Right kidney (tissue), 1 donor: ENCODE data around the gene DUSP2.

Experiments used
- DNase-seq: peaks from one replicate; pipeline ENCODE4 v3.0.0-alpha.2; 2016

The DUSP2 gene

GRCh38 chr2:96131813-96132745 lies 13.2 kb downstream of the DUSP2 start:
- no peak for DNase-seq

GRCh38 chr2:96131152-96131812 lies 14.0 kb downstream of the DUSP2 start:
- no peak for DNase-seq

GRCh38 chr2:96130483-96130882 lies 14.8 kb downstream of the DUSP2 start:
- DNase-seq, result no peak

- no peak for DNase-seq
Observed at GRCh38 chr2:96129528-96130120, 15.6 kb downstream of the DUSP2 start.

- no peak for DNase-seq
Observed at GRCh38 chr2:96128456-96128855, 16.8 kb downstream of the DUSP2 start.

- no peak for DNase-seq
Observed at GRCh38 chr2:96124406-96125265, 20.6 kb downstream of the DUSP2 start.

GRCh38 chr2:96123936-96124335 lies 21.3 kb downstream of the DUSP2 start:
- DNase-seq, result no peak

GRCh38 chr2:96123290-96123689 lies 21.9 kb downstream of the DUSP2 start:
- no peak for DNase-seq

- DNase-seq, result no peak
Observed at GRCh38 chr2:96122391-96122790, 22.8 kb downstream of the DUSP2 start.

GRCh38 chr2:96121414-96121813 lies 23.8 kb downstream of the DUSP2 start:
- no peak for DNase-seq

- DNase-seq, result no peak
Observed at GRCh38 chr2:96120991-96121390, 24.2 kb downstream of the DUSP2 start.

GRCh38 chr2:96120091-96120720 lies 25.0 kb downstream of the DUSP2 start:
- no peak for DNase-seq

GRCh38 chr2:96119389-96119751 lies 25.9 kb downstream of the DUSP2 start:
- DNase-seq, result no peak

GRCh38 chr2:96118698-96119388 lies 26.4 kb downstream of the DUSP2 start:
- DNase-seq, result no peak

- DNase-seq, result peak; percentile 21
Observed at GRCh38 chr2:96117701-96118588, 27.3 kb downstream of the DUSP2 start.

- peak; percentile 85 for DNase-seq
Observed at GRCh38 chr2:96116879-96117533, 28.2 kb downstream of the DUSP2 start.

- DNase-seq, result peak; percentile 81
Observed at GRCh38 chr2:96116424-96116878, 28.8 kb downstream of the DUSP2 start, which contains the start of gene ADRA2B. TSS of gene ADRA2B (minus strand) at chr2:96116571. CDS start at chr2:96116149, 422 bp downstream.

GRCh38 chr2:96115631-96116423 lies 29.4 kb downstream of the DUSP2 start:
- DNase-seq, result no peak
